Kidney (tissue), 14 donors: ENCODE measurements around the gene RPRD1B. TPM values are rescaled to one million over a fixed set of nuclear protein-coding genes. Genes with fewer than 3 reads are reported as not detected.
A peak's percentile ranks its signal among the peaks of the same experiment; 100 is the strongest.

ENCODE experiments used
- DNase-seq, 5 donors: peaks; one replicate each; pipeline ENCODE4 v3.0.0-alpha.2; 2013 to 2020
- FAIRE-seq: peaks from 2 replicates; lab custom pipeline; 2012; peaks lifted over from hg19 to GRCh38; lab: Jason Lieb, UNC
- H3K27ac ChIP-seq, 2 donors: one replicate each; pipeline ENCODE4 v1.7.0; 2013; ENCODE audit warnings: low read depth in 2 of 2, low read length in 2 of 2, inconsistent platforms in 1 of 2
- H3K27me3 ChIP-seq: one replicate; pipeline ENCODE4 v1.7.1; 2013; ENCODE audit warnings: low read length, inconsistent platforms; ENCODE audit not compliant: control insufficient read depth, insufficient read depth
- H3K36me3 ChIP-seq, 3 donors: one replicate each; pipeline versions ENCODE4 v1.7.0 to v1.7.1; 2013; ENCODE audit warnings: low read length in 3 of 3, control low read depth in 1 of 3, inconsistent platforms in 1 of 3; ENCODE audit not compliant: insufficient read depth in 3 of 3, control insufficient read depth in 2 of 3
- H3K4me1 ChIP-seq, 3 donors: one replicate each; pipeline versions ENCODE4 v1.7.0 to v1.7.1; 2013; ENCODE audit warnings: low read length in 3 of 3, inconsistent platforms in 1 of 3, low read depth in 1 of 3; ENCODE audit not compliant: control insufficient read depth in 2 of 3, insufficient read depth in 2 of 3
- H3K4me3 ChIP-seq, 3 donors: one replicate each; pipeline versions ENCODE4 v1.7.0 to v1.8.1; 2013; ENCODE audit warnings: low read length in 3 of 3, control low read depth in 1 of 3, inconsistent platforms in 1 of 3
- H3K9ac ChIP-seq, 3 donors: one replicate each; pipeline versions ENCODE4 v1.7.0 to v1.7.1; 2013; ENCODE audit warnings: low read length in 3 of 3, control low read depth in 1 of 3, inconsistent platforms in 1 of 3
- H3K9me3 ChIP-seq, 3 donors: one replicate each; pipeline versions ENCODE4 v1.7.0 to v1.7.1; 2013; ENCODE audit warnings: low read length in 3 of 3, control low read depth in 1 of 3, inconsistent platforms in 1 of 3; ENCODE audit not compliant: control insufficient read depth in 2 of 3, insufficient read depth in 1 of 3
- CTCF ChIP-seq: IDR thresholded peaks from 3 replicates; pipeline ENCODE4 v1.5.1; 2012; ENCODE audit warnings: mild to moderate bottlenecking, moderate library complexity, borderline replicate concordance; ENCODE audit not compliant: insufficient read depth; ENCODE audit errors: extremely low read depth
- intact Hi-C: fragments of 100-400 bp; cut with DNase I; formaldehyde crosslinking; loops from one replicate; pipeline ENCODE4 v1.11.1; 2022
- polyA plus RNA-seq: library from polyadenylated mRNA; stranded (reverse); fragments of 350-450 nt; fragmentation: Illumina TruSeq; extraction: RNeasy Lipid Tissue Mini Kit (QIAGEN cat#74804); gene quantifications from one replicate; pipeline ENCODE4 v1.2.3, GENCODE V29; 2014; ENCODE audit warnings: low read depth, low replicate concordance; ENCODE audit not compliant: insufficient read depth
- total RNA-seq: library from RNA; stranded (reverse); fragmentation: NEBNext Ultra II Directional; extraction: Animal tissue kit (Norgen Biotek cat#: 25700); gene quantifications from one replicate; pipeline ENCODE4 v1.2.1, GENCODE V29; 2021
- donor health status: control.
- donor health status: control.
- donor health status: control.
- donor health status: control.
- donor health status: control.
- donor health status: DM: yes; HTN: yes; CAD: no.
- donor health status: Normal renal cell carcinoma (clear cell type).

RPRD1B gene
- total and polyA plus RNA-seq, 2 donors from 2014 or later: 13.4 to 34.4 TPM

- Histone ChIP-seq H3K4me1 (peaks cover 0 to 12% (median 10%) of the 10 kb centered on the region in 3 donors), H3K36me3 (peaks cover 0 to 2% (median 0%) of the 10 kb centered on the region in 3 donors), H3K9me3 (no peaks in the 10 kb centered on the region), H3K27ac (no peak overlapping the region), H3K9ac (no peak overlapping the region), H3K27me3 (no peaks in the 10 kb centered on the region), H3K4me3 (no peak overlapping the region)
- TF ChIP-seq CTCF: no peak
- DNase-seq (peak in 2 of 5 donors; percentile 24 to 27), FAIRE-seq (no peak)
- intact Hi-C loops: no loop called here
Observed at GRCh38 chr20:38132910-38133501, 99.5 kb downstream of the RPRD1B start.

DNA sequence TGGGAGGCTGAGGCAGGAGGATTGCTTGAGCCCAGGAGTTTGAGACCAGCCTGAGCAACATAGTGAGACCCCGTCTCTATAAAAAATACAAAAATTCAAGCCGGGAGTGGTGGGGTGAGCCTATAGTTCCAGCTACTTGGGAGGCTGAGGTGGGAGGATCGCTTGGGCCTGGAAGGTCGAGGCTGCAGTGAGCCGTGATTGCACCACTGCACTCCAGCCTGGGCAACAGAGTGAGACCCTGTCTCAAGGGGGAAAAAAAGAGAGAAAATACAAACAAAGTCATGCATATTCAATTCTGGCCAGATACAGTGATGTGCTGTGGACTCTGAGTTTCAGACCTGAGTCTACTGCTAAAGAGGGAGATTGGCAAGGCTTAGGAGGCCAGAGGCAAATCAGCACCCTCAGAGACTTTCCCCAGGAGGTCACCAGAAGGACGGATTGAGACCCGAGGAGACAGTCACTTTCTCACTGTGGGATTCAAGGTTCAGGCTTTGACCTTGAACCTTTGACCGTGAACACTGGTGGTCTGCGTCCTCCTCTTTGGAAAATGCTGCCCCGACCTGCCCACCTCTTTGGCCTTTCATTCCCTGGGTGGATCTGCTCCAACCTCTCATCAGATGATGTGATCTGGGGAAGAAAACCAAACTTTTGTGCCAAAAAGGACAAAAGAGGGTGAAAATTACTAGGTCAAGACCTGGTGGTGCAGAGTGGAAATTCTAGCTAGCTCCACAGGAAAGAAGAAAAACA, 100.3 kb downstream of the RPRD1B start:
- intact Hi-C loops: no loop called here
- Histone ChIP-seq H3K36me3 (peaks cover 0 to 2% (median 0%) of the 10 kb centered on the region in 3 donors), H3K9ac (peak overlapping the region in 1 of 3 donors; percentile 28), H3K27me3 (no peaks in the 10 kb centered on the region), H3K27ac (peak overlapping the region in 1 of 2 donors; percentile 23), H3K9me3 (no peaks in the 10 kb centered on the region), H3K4me3 (no peak overlapping the region), H3K4me1 (peaks cover 0 to 12% (median 8%) of the 10 kb centered on the region in 3 donors)
- peak in 2 of 5 donors; percentile 30 to 54 for DNase-seq
- no peak for FAIRE-seq
- no peak for TF ChIP-seq CTCF

- Histone ChIP-seq H3K27ac (no peak overlapping the region), H3K4me3 (no peak overlapping the region), H3K9me3 (no peaks in the 10 kb centered on the region), H3K9ac (peak overlapping the region in 1 of 3 donors; percentile 28), H3K27me3 (no peaks in the 10 kb centered on the region), H3K4me1 (peaks cover 0 to 12% (median 8%) of the 10 kb centered on the region in 3 donors), H3K36me3 (peaks cover 0 to 2% (median 0%) of the 10 kb centered on the region in 3 donors)
- no peak for FAIRE-seq
- DNase-seq: peak; percentile 49 to 81 (median 69)
- TF ChIP-seq CTCF: no peak
- intact Hi-C loops: no loop called here
Observed at GRCh38 chr20:38134427-38135270, 101.1 kb downstream of the RPRD1B start.
